Measurements from ENCODE around the gene SYNDIG1. TPM values are rescaled to one million over a fixed set of nuclear protein-coding genes. Genes with fewer than 3 reads are reported as not detected.

Gene SYNDIG1
- total and polyA plus RNA-seq, 9 of the 15 experiments (the other 6 are each of a cell fraction or from before 2014, with no cell fraction given) = not detected

GRCh38 chr20:24544371-24544770 lies 74.9 kb downstream of the SYNDIG1 start (continued):
- no peak for TF ChIP-seq MGA (IDR thresholded peaks at IDR 0.05)
- TF ChIP-seq ZNF699 (CRISPR knock-in tag; IDR thresholded peaks at IDR 0.05; ENCODE audit: insufficient replicate concordance) = no peak
- TF ChIP-seq NCOR1 (IDR thresholded peaks at IDR 0.05) = no peak
- no peak for TF ChIP-seq MEIS2 (IDR thresholded peaks at IDR 0.05; ENCODE audit: partially characterized antibody)
- TF ChIP-seq GABPA (tag; conservative IDR thresholded peaks at IDR 0.05; ENCODE audit: low read depth) = no peak
- TF ChIP-seq NR3C1 (CRISPR knock-in tag; IDR thresholded peaks at IDR 0.05) = no peak
- TF ChIP-seq CEBPG (CRISPR knock-in tag; IDR thresholded peaks at IDR 0.05) = no peak
- no peak for TF ChIP-seq CEBPG (tag; conservative IDR thresholded peaks at IDR 0.05 in 1 of 2, IDR thresholded peaks at IDR 0.05 in 1 of 2)
- no peak for TF ChIP-seq SIN3A (IDR thresholded peaks at IDR 0.05; ENCODE audit: borderline replicate concordance in 2 of 2, control insufficient read depth in 1 of 2, low read depth in 2 of 2, low read length in 2 of 2)
